Activated T-cell treated with anti-CD3 and anti-CD28 coated beads, Interleukin-2, amount 50 U/mL, for 48 hours (primary cell): Measurements from ENCODE around the gene ZIC1.

Source experiments
- DNase-seq, 2 experiments: peaks; one replicate each; pipeline ENCODE4 v3.0.0-alpha.2; 2020

ZIC1 gene

DNA sequence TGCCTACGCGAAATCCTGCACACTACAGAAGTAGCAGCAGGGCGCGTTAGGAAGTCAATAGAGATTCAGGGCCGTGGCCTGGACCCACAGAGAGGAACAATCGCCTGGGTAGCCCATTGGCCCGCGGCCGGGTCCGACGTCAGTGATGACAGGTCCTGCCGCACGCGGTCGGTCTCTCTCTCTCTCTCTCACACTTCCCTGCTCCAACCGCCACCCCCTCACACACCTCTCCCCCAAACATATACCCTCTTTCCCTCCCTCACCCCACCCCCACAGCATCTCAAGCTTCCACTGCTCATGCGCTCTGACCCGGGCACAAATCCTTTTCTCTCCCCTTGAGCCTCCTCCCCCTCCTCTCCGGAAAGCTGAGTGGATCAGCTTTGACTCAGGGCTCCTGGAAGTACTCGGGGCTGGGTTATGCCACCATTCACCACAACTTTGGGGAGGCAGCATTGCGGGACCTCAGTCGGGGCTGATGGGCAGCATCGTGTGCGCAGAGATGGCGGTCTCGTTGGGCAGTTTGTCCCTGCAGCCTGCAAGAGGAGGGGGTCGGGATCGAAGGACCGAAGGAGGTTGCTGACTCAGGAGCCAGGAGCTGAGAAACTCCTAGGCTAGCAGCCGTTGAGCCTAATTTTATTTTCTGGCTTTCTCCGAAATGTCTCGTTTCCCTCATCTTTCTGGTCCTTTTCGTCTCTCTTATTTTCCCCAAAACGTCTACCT, 11.8 kb upstream of the ZIC1 start:
- no peak for DNase-seq

DNA sequence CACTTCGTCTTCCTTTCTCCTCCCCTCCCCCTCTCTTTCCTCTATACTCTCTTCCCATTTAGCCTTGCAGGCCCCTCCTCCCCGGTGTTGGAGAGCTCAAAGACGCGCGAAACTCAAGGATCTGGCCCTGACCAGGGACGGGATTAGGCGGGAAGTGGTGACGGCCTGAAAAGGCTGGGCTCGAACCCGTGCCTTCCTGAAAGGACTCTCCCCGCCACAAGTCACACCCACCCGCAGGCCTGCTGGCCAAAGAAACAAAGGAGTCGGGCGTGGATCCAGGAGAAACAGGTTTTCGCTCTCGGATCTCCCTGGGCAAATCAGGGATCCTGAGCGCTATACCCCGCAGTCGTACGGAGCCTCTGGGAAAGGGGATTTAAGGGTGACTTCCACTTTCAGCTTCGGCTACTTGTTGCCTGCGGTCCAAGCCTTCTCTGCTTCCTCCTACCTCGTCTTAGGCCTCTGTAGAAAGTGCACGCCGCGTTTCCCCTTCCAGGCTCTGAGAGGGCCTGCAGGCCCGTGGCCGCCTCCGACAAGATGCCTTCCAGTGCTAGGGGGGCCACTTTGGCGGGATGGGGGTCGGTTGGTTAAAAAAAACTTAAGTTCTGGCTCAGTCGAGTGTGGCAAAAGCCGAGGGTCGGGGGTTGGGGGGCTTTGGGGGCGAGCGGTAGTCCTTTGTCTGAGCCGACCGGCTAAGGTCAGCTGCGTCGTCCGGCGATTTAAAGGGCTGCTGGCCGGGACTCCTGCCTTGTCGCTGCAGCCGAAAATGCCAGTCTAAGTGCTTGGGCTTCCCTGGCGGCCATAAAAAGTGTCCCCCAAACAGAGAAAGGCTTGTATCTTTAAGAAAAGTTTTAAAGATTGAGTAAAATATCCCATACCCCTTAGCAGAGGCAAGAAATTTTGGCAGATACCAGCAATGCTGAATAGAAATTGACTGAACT, 11.0 kb upstream of the ZIC1 start:
- DNase-seq: no peak

DNA sequence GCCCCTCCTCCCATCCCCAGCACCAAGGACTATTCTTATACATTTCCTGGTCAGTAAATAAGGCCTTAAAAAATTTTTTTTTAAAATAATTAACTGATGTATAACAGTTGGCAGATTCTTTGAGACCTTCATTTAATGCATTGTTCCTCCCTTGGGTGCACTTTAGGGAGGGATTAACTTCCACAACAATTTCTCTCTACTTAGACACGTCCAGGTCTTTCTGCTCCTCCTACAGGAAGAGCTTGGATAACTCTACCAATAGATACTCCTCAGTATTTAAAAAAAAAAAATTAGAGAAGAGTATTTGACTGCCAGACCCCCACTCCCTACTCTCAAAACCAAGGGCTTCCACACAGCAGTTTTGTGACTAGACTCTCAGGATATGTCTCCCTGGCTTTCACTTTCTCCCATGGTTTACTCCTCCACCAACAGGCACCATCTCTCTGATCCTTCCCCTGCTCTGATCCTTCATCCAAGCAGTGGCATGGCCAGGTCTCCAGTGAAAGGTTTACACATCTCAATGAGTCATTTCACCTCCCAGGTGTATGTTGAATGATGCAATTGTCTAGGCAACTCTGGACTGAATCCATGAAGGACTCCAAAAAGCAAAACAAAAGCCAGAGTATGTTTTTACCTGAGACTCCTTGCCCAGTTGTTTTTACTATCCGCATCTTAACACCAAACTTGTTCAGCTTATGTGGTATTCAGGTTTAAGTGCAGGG, 10.2 kb upstream of the ZIC1 start:
- no peak for DNase-seq

GRCh38 chr3:147400111-147400510, 9.1 kb upstream of the ZIC1 start:
- no peak for DNase-seq

GRCh38 chr3:147400999-147401398, 8.2 kb upstream of the ZIC1 start:
- no peak for DNase-seq

DNA sequence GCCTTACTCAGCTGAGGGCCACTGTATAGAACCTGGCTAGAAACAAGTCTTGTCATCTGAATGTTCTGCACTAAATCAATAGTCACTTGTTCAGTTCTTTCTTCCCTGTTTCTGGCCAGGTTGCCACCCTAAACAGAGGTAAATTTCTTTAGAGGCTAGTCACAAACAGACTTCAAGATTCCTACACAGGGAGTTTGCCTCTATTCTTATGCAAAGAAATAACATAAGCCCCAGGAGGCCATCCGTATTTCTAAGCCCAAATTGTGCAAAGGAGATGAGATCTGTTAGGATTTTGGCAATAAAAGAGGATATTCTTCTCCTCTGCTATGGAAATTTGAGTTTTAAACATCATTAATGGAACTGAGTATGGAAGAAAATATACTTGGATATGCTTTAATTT, 7.7 kb upstream of the ZIC1 start:
- no peak for DNase-seq

DNA sequence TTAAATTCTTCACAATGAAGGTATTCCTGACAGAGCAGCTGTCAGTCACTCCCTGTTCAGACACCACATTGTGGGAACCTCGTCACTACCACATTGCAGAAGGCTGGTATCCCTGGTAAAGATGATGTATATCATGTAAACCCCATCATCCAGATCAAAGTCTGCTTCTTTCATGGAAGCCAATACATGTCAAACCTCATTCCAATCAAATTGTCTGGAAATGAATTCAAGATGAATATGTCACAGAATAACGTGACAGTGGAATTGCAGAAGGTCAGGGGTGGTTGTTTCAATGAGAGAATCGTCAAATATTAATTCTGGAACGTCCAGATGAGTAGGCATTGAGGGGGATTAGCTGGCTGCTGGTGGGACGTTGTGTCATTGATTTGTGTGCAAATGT, 7.0 kb upstream of the ZIC1 start:
- DNase-seq: no peak

GRCh38 chr3:147403511-147403910, 5.7 kb upstream of the ZIC1 start:
- DNase-seq: no peak

GRCh38 chr3:147404000-147404799, 5.0 kb upstream of the ZIC1 start:
- no peak for DNase-seq

DNA sequence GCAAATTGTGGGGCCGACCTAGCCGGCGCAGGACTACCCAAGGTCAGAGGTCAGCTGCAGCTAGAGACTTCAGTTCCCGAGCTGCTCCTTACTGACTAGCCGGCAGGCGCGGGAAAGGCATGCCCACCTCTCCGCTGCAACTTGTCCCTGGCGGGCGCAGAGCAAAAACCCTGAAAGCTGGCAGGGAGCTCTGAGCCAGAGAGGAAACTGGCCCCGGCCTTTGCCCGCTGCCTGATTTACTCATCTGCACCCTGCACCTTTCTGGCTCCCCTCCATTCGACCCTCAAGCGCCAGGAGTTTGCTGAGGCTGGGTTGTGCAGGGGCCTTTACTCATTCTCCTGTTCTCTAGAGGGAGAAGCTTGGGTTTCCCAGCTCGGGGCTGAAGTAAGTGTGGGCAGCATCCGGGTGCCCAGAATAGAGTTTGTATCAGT, 4.3 kb upstream of the ZIC1 start:
- DNase-seq: no peak

DNA sequence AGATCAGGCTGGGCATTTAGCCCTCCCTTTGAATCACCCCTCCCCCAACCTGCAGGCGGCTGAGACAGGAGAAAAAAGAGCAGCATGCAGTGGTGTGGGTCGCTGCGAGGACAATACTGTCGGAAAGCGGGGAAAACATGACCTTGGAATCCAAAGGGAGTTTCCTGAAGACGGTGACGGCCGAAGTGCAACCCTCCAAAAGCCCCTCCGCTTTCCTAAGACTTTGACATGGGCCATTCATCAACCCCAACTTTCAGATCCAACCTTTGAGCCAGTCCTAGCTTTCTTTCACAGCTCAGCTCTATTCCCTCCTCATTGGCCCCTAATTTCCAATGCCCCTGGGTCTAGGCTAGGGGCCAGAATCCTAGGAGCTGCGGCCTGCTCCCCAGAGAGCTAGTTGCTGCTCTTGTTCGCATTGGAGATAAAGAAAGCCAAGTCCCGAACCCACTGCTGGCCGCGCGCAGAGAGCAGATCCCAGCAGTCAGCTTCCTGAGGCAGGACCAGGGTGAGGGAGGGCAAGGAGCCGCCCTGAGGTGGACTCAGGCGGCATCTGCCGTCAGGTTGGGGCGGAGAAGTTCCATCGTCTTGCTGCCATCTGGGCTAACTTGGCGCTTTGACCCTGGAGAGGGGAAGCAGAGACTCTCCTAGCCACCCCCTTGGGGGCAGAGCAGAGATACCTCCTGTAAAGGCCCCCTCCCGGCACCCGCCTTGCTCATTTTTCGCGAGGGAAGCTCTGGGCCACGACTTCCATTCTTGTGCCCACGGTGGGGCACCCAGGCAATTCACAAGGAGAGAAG, 3.7 kb upstream of the ZIC1 start:
- DNase-seq: no peak

DNA sequence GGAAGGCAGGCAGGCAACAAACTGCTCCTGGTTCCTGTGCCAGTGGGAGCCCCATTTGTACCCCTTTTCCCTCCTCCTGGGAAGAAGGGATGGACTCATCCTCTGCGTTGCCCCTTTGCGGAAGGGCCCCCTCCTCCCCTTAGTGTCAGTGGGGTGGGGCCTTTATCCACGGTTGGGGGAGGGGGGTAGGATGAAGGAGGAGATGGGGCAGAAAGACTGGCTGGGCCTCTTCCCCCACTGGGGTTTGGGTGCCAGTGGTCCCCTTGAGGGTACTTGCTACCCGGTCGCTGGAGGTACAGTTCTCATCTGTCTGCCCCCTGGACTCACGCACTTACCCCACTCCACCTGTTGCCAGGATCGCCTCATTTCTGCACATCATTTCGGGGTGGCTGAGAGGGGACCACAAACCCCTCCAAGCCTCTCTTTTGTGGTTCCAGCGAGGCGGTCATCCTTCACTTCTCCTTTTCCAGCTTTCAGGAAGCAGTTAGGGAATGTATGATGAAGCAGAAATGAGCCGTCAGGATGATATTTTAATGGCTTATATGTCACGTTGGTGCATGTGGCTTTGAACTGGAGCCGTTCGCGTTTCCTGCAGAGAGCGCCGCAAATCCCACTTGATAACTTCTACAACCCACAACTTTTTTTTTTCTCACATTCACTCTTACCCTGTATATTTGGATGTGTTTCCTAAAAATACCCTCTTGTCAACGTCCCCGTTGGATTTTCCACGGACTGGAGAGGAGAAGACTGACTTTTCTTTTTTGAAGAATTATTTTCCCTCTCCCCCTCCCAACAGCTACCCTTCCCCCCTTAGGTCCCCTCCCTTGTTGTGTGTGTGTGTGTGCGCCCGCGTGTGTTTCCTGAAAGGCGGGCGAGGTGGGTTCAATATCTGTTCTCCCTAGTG, 2.9 kb upstream of the ZIC1 start, which contains the start of gene ZIC4:
Gene ZIC4 (minus strand): TSS at position 516 of the 904 bp plus-strand sequence. CDS start 3,746 bp downstream, outside the sequence.
- no peak for DNase-seq

- DNase-seq: no peak
Measured at GRCh38 chr3:147407114-147407497, 2.1 kb upstream of the ZIC1 start.

DNA sequence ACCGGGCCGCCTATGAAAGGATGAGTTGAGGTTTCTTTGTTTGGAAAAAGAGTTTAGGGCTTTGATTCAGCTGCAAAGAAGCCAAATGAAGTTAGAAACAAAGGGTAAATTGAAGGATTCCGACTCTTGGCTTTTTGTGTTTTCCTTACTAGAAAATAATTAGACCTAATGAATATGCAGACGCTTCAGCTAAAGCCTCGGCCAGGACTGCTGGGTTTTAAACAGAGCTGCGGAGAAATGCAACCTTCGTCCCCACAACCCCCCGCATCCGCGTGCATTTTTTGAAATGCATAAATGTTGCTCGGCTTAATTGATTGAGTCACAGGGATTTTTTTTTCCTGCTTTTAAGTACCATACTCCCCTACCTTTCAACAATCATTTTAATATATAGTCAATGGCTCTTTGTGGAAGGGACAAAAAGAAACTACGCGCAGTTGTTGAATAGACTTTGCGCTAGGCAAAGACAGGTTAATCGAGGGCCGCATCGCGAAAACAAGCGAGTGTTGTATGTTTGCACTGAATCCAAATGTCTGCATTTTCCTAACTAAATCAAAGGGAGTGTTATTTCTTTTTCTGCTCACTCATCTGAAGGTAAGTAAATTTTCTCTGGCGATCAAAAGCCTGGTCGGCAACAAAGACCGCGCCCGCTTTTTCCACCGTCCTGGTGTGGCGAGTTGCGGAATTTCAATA, 1.5 kb upstream of the ZIC1 start:
- DNase-seq: no peak

DNA sequence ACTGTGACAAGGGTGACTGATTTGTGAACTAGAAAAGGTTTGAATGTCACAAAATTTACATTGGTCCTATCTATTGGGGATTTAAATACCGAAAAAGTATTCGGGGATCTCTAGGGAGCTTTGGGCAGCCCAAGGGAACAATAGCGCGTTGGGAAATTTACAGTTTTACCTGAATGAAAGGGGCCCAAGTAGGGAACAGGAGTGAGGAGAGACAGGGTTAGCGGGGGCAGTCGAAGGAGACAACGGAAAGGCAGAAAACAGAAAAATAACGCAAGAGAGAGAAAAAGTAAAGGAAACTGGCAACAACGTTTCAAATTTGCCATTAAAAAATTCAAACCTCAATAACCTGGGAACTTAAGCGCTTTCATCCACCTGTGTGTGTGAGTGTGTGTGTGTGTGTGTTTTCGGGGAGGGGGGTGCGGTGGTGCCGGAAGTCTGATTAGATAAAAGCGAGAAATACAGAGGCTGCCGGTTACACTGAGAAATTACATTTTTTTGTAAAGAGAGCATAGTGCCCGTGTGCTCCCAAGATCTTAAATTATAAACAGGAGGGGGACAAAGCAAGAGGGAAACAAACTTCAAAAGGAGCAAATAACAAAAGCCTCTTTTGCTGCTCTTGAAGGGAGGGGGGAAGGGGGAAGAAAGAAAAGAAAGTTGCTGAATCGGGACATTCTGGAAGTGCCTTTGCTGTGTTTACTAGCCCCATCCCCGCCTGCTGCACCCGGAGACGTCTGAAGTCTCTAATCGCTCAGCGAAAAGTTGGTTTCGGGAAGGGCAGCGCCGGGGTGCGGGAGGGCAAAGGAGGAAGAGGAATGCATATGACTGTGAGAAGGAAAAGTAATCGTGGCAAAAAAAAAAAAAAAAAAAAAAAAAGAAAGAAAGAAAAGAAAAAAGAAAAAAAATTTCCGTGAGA, 721 bp upstream of the ZIC1 start:
- no peak for DNase-seq

GRCh38 chr3:147410116-147410525, 956 bp downstream of the ZIC1 start:
- no peak for DNase-seq

DNA sequence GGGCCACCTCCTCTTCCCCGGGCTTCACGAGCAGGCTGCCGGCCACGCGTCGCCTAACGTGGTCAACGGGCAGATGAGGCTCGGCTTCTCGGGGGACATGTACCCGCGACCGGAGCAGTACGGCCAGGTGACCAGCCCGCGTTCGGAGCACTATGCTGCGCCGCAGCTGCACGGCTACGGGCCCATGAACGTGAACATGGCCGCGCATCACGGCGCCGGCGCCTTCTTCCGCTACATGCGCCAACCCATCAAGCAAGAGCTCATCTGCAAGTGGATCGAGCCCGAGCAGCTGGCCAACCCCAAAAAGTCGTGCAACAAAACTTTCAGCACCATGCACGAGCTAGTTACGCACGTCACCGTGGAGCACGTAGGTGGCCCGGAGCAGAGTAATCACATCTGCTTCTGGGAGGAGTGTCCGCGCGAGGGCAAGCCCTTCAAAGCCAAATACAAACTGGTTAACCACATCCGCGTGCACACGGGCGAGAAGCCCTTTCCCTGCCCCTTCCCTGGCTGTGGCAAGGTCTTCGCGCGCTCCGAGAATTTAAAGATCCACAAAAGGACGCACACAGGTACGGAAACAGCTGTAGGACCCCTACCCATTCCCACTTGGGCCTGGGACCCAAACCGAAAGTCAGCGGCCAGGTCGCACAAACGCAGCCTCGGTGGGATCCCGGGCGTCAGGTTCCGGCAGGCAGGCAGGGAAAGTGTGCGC, 1.5 kb downstream of the ZIC1 start:
- DNase-seq: no peak

GRCh38 chr3:147411238-147411814, 2.2 kb downstream of the ZIC1 start:
- no peak for DNase-seq
